T47D (cell line): ENCODE data around the gene UBAC2.

Source experiments
- DNase-seq, 2 experiments: peaks; one replicate each; pipeline versions ENCODE4 v3.0.0 to v3.0.0-alpha.2; 2011 to 2012; ENCODE audit warnings: low read depth in 1 of 2, low spot score in 1 of 2
- JUND ChIP-seq: IDR thresholded peaks from 2 replicates; pipeline ENCODE4 v1.6.1; 2012; ENCODE audit warnings: low read depth
- in situ Hi-C: cut with HindIII; loops from 2 replicates; pipeline ENCODE4 v1.10.0; 2016; ENCODE audit warnings: low sequenced_read_pairs, low pct_unique_long_range_greater_than_20kb

UBAC2 gene

GRCh38 chr13:99302637-99303505 lies 102.2 kb downstream of the UBAC2 start:
- DNase-seq = no peak
- no peak for TF ChIP-seq JUND
- in situ Hi-C loops = no loop called here

GRCh38 chr13:99303863-99304521 lies 103.3 kb downstream of the UBAC2 start:
- in situ Hi-C loops = no loop called here
- no peak for DNase-seq
- TF ChIP-seq JUND = no peak

- in situ Hi-C loops = no loop called here
- no peak for DNase-seq
- TF ChIP-seq JUND = no peak
These were observed 103.9 kb downstream of the UBAC2 start for GRCh38 chr13:99304541-99304940.

- DNase-seq = no peak
- no peak for TF ChIP-seq JUND
- in situ Hi-C loops = no loop called here
These were observed 104.5 kb downstream of the UBAC2 start for GRCh38 chr13:99305158-99305557.

- no peak for DNase-seq
- in situ Hi-C loops = no loop called here
- no peak for TF ChIP-seq JUND
These were observed 104.9 kb downstream of the UBAC2 start for GRCh38 chr13:99305566-99305965.

GRCh38 chr13:99307247-99307646 lies 106.6 kb downstream of the UBAC2 start, which contains the start of gene GPR183:
Gene GPR183 (minus strand): TSS chr13:99307399. CDS start chr13:99296145, 11,254 bp downstream.
- DNase-seq = no peak
- TF ChIP-seq JUND = no peak
- in situ Hi-C loops = no loop called here

GRCh38 chr13:99307648-99308339 lies 107.1 kb downstream of the UBAC2 start:
- TF ChIP-seq JUND = no peak
- DNase-seq = no peak
- in situ Hi-C loops = no loop called here

GRCh38 chr13:99308471-99309087 lies 107.9 kb downstream of the UBAC2 start:
- in situ Hi-C loops = no loop called here
- no peak for TF ChIP-seq JUND
- DNase-seq = no peak

- no peak for TF ChIP-seq JUND
- in situ Hi-C loops = no loop called here
- no peak for DNase-seq
These were observed 109.9 kb downstream of the UBAC2 start for GRCh38 chr13:99310382-99311031.

GRCh38 chr13:99311137-99311536 lies 110.5 kb downstream of the UBAC2 start:
- DNase-seq = no peak
- TF ChIP-seq JUND = no peak

GRCh38 chr13:99311748-99312492 lies 111.3 kb downstream of the UBAC2 start:
- DNase-seq = no peak
- in situ Hi-C loops = no loop called here
- TF ChIP-seq JUND = no peak

More at GRCh38 chr13:99311137-99311536, 110.5 kb downstream of the UBAC2 start:
- in situ Hi-C loops = no loop called here

GRCh38 chr13:99312493-99312883 lies 111.8 kb downstream of the UBAC2 start:
- in situ Hi-C loops = no loop called here
- no peak for DNase-seq
- TF ChIP-seq JUND = no peak
